ENCODE measurements around the gene MUC20. TPM values are rescaled to one million over a fixed set of nuclear protein-coding genes. Genes with fewer than 3 reads are reported as not detected.

The MUC20 gene
- total and polyA plus RNA-seq, 9 of the 15 experiments (the other 6 are each of a cell fraction or from before 2014, with no cell fraction given): 0.03 to 0.23 (median 0.15) TPM; not detected in 3

DNA sequence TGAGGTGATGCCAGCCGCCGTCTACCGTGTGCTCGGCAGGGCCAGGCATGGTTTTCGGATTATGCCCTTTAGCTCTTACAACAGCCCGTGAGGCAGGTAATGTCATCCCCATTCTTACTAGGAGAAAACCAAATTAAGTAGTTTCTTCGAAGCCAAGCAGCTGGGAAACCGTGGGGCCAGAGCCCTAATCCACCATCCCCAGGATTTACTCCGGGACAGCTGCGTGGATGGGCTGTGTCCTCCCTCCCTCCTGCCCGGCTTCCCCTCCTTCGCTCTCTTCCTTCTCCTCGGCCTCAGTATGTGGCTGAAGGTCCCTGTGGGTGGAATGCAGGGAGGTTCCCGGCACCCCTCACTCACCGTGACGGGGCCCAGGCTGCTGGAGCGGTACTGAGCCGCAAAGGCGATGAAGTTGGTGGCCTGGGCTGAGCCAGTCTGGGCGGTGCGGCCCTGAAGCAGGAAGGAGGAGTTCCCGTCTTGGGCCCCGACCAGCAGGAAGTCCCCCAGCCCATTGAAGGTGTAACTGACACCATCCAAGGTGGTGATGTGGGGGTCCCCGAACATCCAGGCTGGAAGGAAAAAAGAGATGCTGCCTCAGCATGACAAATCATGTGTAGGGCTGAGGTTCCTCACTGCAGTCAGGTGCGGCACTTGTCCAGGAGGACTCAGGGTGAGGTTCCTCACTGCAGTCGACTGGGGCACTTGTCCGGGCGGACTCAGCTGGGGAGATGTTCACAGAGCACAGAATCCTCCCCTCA lies 42.5 kb downstream of the MUC20 start:
- H4K20me1 ChIP-seq (replicated peaks; ENCODE audit: control insufficient read depth, insufficient read depth, low read length): 0 out of 2 replicates have a peak, but pooled peaks cover 4% of the 10 kb centered on the region
- no peak for TF ChIP-seq CBX5 (IDR thresholded peaks at IDR 0.05; ENCODE audit: borderline replicate concordance, low read depth)
- no peak for TF ChIP-seq RFX5 (IDR thresholded peaks at IDR 0.05; ENCODE audit: low read depth, low read length)
- TF ChIP-seq, protein P1, sequence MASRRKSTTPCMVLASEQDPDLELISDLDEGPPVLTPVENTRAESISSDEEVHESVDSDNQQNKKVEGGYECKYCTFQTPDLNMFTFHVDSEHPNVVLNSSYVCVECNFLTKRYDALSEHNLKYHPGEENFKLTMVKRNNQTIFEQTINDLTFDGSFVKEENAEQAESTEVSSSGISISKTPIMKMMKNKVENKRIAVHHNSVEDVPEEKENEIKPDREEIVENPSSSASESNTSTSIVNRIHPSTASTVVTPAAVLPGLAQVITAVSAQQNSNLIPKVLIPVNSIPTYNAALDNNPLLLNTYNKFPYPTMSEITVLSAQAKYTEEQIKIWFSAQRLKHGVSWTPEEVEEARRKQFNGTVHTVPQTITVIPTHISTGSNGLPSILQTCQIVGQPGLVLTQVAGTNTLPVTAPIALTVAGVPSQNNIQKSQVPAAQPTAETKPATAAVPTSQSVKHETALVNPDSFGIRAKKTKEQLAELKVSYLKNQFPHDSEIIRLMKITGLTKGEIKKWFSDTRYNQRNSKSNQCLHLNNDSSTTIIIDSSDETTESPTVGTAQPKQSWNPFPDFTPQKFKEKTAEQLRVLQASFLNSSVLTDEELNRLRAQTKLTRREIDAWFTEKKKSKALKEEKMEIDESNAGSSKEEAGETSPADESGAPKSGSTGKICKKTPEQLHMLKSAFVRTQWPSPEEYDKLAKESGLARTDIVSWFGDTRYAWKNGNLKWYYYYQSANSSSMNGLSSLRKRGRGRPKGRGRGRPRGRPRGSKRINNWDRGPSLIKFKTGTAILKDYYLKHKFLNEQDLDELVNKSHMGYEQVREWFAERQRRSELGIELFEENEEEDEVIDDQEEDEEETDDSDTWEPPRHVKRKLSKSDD (conservative IDR thresholded peaks at IDR 0.05; ENCODE audit: low read length): no peak
- no peak for TF ChIP-seq ZNF639 (CRISPR knock-in tag; conservative IDR thresholded peaks at IDR 0.05 in 1 of 2, IDR thresholded peaks at IDR 0.05 in 1 of 2)
- no peak for TF ChIP-seq FOXK2 (conservative IDR thresholded peaks at IDR 0.05 in 1 of 2, IDR thresholded peaks at IDR 0.05 in 1 of 2; ENCODE audit: low read depth in 2 of 2)
- no peak for FAIRE-seq
- no peak for DNase-seq (ENCODE audit: extremely low read depth in 1 of 4, low spot score in 3 of 4)
- CTCF ChIA-PET (ENCODE audit: low intra/inter-chr PET ratio): no interaction called here
- POLR2A ChIA-PET: interaction anchor here (1.1 kb wide), 1 partner anchor 93 kb away, joined by 3 read pairs; no protein-coding TSS in a partner anchor
- no peaks in the 10 kb centered on the region for H3K9me3 ChIP-seq (replicated peaks; ENCODE audit: control insufficient read depth, insufficient read depth, low read depth, low read length)
- H3K36me3 ChIP-seq (ENCODE audit: control insufficient read depth, insufficient read depth, low read length): no peaks in the 10 kb centered on the region
- H3K9me1 ChIP-seq (ENCODE audit: control insufficient read depth, insufficient read depth, low read length): no peaks in the 10 kb centered on the region
- H3K9ac ChIP-seq (ENCODE audit: insufficient read depth in 1 of 2, low read depth in 2 of 2, low read length in 2 of 2): no peak overlapping the region
- no peak overlapping the region for H3K27ac ChIP-seq (ENCODE audit: extremely low read depth, low read depth, low read length)
- no peak for ATAC-seq
- no peak overlapping the region for H3K4me3 ChIP-seq
- peaks cover 18 to 77% of the 10 kb centered on the region in 2 experiments; a peak in 4 of 5 replicates for H3K27me3 ChIP-seq (ENCODE audit: control insufficient read depth in 2 of 2, insufficient read depth in 2 of 2, low read length in 2 of 2)
- no peak overlapping the region for H3K4me2 ChIP-seq (ENCODE audit: insufficient read depth, low read length)
- no TSS peak for BruUV-seq (replicated peaks)
- peaks cover 0 to 6% of the 10 kb centered on the region in 2 experiments; a peak in 2 of 5 replicates for H3K4me1 ChIP-seq (replicated peaks in 1 of 2; ENCODE audit: control insufficient read depth in 2 of 2, insufficient read depth in 2 of 2, low read length in 2 of 2)
- no peak overlapping the region for H2AFZ ChIP-seq (ENCODE audit: low read depth, low read length)
- no peaks in the 10 kb centered on the region for H3K79me2 ChIP-seq (ENCODE audit: control insufficient read depth, insufficient read depth, low read length)
- 15% methylated on average over 23 of the region's 28 CpGs for WGBS (ENCODE audit: insufficient coverage, low coverage, missing lambda C conversion rate)
- in situ Hi-C loops (cut with MboI) (no loop called here), intact Hi-C loops (cut with micrococcal nuclease) (no loop called here)
